AG09309 (cell line): Measurements from ENCODE around the gene PDS5A.
"Not testable (repeated sequence)": the region's sequence is repeated elsewhere in the genome, so short reads cannot be mapped to it uniquely, and the experiment has no call there.

Experiments used
- DNase-seq: peaks from one replicate; pipeline ENCODE4 v3.0.0-alpha.2; 2010; ENCODE audit warnings: low read depth
- H3K4me3 ChIP-seq: 2 replicates; pipeline ENCODE4 v1.5.1; 2011; ENCODE audit warnings: mild to moderate bottlenecking, low read depth, low read length, moderate library complexity; ENCODE audit not compliant: control insufficient read depth
- TF ChIP-seq, protein P1 (sequence below): IDR thresholded peaks from 2 replicates; pipeline ENCODE4 v1.5.1; 2011; ENCODE audit warnings: mild to moderate bottlenecking, low read depth, low read length, inconsistent platforms; ENCODE audit not compliant: insufficient read depth, control insufficient read depth; ENCODE audit errors: missing control alignments

PDS5A gene

DNA sequence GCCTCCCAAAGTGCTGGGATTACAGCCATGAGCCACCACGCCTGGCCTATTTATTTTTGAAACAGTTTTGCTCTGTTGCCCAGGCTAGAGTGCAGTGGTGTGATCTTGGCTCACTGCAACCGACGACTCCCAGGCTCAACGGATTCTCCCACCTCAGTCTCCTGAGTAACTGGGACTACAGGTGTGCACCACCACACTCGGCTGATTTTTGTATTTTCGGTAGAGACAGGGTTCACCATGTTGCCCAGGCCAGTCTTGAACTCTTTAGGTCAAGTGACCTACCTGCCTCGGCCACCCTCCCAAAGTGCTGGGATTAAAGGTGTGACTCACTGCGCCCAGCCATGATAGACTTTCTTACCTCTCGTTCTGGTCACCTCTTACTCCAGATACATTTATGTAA lies 155.8 kb downstream of the PDS5A start:
- no peak for DNase-seq
- TF ChIP-seq, protein P1, sequence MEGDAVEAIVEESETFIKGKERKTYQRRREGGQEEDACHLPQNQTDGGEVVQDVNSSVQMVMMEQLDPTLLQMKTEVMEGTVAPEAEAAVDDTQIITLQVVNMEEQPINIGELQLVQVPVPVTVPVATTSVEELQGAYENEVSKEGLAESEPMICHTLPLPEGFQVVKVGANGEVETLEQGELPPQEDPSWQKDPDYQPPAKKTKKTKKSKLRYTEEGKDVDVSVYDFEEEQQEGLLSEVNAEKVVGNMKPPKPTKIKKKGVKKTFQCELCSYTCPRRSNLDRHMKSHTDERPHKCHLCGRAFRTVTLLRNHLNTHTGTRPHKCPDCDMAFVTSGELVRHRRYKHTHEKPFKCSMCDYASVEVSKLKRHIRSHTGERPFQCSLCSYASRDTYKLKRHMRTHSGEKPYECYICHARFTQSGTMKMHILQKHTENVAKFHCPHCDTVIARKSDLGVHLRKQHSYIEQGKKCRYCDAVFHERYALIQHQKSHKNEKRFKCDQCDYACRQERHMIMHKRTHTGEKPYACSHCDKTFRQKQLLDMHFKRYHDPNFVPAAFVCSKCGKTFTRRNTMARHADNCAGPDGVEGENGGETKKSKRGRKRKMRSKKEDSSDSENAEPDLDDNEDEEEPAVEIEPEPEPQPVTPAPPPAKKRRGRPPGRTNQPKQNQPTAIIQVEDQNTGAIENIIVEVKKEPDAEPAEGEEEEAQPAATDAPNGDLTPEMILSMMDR, result no peak
- no peak overlapping the region for H3K4me3 ChIP-seq

DNA sequence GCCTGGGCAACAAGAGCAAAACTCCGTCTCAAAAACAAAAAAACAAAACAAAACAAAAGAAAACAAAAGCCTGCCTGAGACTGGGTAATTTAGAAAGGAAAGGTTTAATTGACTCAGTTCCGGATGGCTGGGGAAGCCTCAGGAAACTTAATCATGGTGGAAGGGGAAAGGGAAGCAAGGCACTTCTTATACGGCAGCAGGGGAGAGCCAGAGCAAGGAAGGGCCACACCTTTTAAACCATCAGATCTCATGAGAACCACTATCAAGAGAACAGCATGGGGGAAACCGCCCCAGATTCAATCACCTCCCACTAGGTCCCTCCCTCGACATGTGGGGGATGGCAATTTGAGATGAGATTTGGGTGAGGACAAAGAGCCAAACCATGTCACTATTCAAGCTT lies 157.5 kb downstream of the PDS5A start:
- TF ChIP-seq, protein P1, result no peak
- H3K4me3 ChIP-seq, result no peak overlapping the region
- DNase-seq, result no peak

DNA sequence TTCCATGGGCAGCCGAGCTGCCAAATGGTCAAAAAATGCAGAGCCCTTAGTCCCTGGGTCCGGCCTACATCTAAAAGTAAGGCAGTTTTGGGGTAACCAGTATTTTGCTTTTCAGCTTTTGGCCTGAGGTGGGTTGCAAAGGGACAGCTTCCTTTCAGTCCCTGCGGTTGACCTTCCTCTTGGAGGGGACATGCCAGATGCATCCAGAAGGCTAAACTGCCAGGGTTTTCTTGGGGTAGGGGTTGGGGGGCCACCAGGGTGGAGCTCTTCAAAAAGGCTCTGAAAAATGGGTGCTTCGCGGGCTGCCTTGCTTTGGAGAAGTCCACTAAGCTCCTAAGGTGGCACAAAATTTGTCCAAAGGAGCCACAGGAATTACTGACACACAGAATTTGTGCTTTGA lies 159.1 kb downstream of the PDS5A start:
- H3K4me3 ChIP-seq, result no peak overlapping the region
- no peak for DNase-seq
- TF ChIP-seq, protein P1, result no peak

DNA sequence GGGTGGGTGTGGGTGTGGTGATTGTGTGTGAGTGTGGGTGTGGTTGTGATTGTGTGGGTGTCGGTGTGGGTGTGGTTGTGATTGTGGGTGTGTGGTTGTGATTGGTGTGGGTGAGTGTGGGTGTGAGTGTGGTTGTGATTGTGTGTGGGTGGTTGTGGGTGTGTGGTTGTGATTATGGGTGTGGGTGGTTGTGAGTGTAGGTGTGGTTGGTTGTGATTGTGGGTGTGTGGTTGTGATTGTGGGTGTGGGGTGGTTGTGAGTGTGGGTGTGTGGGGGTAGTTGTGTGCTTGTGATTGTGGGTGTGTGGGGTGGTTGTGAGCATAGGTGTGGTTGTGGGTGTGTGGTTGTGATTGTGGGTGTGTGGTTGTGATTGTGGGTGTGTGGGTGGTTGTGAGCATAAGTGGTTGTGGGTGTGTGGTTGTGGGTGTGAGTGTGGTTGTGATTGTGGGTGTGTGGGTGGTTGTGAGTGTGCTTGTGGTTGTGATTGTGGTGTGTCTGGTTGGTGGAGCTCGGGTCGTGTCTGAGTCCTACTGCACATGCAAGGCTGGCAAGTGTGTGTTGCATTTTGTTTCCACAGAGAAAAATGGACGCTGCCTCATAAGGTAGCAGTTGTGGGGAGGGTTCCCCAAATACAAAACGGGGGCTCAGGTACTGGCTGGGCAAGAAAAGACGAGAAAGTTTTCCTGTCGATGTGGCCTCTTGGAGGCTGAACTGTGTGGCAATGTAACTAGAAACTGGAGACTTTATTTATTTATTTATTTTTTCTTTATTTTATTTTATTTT lies 163.1 kb downstream of the PDS5A start:
- TF ChIP-seq, protein P1, result no peak
- no peak for DNase-seq
- no peak overlapping the region for H3K4me3 ChIP-seq

DNA sequence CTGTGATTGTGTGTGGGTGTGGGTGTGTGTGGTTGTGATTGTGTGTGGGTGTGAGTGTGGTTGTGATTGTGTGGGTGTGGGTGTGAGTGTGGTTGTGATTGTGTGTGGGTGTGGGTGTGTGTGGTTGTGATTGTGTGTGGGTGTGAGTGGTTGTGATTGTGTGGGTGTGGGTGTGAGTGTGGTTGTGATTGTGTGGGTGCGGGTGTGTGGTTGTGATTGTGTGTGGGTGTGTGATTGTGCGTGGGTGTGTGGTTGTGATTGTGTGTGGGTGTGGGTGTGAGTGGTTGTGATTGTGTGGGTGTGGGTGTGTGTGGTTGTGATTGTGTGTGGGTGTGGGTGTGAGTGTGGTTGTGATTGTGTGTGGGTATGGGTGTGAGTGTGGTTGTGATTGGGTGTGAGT lies 163.9 kb downstream of the PDS5A start:
- not testable (repeated sequence) for H3K4me3 ChIP-seq, DNase-seq

DNA sequence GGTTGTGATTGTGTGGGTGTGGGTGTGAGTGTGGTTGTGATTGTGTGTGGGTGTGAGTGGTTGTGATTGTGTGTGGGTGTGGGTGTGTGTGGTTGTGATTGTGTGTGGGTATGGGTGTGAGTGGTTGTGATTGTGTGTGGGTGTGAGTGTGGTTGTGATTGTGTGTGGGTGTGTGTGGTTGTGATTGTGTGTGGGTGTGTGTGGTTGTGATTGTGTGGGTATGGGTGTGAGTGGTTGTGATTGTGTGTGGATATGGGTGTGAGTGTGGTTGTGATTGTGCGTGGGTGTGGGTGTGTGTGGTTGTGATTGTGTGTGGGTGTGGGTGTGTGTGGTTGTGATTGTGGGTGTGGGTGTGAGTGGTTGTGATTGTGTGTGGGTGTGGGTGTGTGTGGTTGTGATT lies 164.7 kb downstream of the PDS5A start:
- H3K4me3 ChIP-seq, DNase-seq: not testable (repeated sequence)

DNA sequence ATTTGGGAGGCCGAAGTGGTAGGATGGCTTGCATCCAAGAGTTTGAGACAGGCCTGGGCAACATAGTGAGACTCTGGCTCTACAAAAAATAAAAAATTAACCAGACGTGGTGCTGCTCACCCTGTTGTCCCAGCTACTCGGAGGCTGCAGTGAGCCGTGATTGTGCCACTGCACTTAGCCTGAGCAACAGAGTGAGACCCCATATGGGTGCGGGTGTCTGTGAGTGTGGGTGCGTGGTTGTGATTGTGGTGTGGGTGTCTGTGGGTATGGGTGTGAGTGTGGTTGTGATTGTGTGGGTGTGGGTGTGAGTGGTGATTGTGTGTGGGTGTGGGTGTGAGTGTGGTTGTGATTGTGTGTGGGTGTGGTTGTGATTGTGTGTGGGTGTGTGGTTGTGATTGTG lies 165.2 kb downstream of the PDS5A start:
- DNase-seq, result no peak
- no peak overlapping the region for H3K4me3 ChIP-seq
- TF ChIP-seq, protein P1, result no peak

DNA sequence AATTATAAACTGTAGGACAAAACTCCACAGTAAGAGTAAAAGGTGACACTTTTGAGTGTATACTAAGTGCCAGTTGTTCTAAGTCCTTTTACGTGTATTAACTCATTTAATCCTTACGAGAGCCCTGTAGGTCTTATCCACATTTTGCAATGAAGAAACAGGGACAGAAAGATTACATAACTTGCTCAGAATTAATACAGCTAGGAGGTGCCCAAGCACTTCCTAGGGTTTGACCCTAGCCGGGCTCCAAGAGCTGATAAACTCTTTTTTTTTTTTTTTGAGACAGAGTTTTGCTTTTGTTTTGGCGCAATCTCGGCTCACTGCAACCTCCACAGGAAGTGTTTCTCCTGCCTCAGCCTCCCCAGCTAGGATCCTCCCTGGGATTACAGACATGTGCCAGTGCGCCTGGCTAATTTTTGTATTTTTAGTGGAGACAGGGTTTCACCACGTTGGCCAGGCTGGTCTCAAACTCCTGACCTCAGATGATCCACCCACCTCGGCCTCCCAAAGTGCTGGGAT lies 169.4 kb downstream of the PDS5A start:
- TF ChIP-seq, protein P1, result no peak
- DNase-seq, result no peak

More for the DNA sequence above, 169.4 kb downstream of the PDS5A start:
- H3K4me3 ChIP-seq, result no peak overlapping the region
